Measurements from ENCODE around the gene DNASE1L3. TPM values are rescaled to one million over a fixed set of nuclear protein-coding genes. Genes with fewer than 3 reads are reported as not detected.

The DNASE1L3 gene
- total and polyA plus RNA-seq, 2 of the 13 experiments (the other 11 are each of a cell fraction or from before 2014, with no cell fraction given) = 0.86 to 1.7 TPM

DNA sequence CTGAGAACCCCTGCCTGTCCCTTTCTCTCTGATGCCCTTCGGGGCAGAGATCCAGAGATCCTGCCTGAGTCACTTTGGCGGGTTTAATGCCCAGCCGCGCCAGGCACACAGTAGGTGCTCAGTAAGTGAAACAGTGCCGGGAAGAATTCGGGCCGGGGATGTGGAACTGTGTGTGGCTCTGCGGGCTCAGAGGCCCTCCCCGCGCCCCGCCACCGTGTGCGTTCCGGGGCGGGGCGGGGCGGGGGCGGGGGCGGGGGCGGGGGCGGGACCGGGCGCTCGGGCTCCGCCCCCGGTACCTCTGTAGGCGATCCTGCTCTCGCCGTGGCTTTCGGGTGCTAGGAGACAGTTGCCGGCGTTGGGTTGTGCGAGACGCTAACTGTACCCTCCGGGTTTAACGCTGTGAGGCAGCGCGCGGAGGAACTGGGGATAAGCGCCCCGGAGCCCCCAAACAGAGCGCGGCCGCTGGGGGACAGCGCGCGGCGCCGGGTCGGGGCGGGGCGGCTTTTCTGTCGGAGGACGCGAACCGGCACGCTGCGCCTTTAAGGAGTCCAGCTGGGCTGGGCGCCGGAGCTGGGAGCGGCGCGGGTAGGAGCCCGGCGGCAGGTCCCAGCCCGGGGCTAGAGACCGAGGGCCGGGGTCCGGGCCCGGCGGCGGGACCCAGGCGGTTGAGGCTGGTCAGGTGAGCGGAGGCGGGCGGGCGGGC, 26.6 kb upstream of the DNASE1L3 start, which contains the start of gene ABHD6 (continued):
- TF ChIP-seq ZSCAN30 (CRISPR knock-in tag; IDR thresholded peaks at IDR 0.05) (no peak), HNRNPL (IDR thresholded peaks at IDR 0.05; ENCODE audit: low read depth, low read length) (no peak), NCOR1 (IDR thresholded peaks at IDR 0.05; ENCODE audit: borderline replicate concordance, low read length) (no peak), DPF2 (CRISPR knock-in tag; IDR thresholded peaks at IDR 0.05; ENCODE audit: borderline replicate concordance, low read depth) (no peak), NFIB (CRISPR knock-in tag; IDR thresholded peaks at IDR 0.05; ENCODE audit: borderline replicate concordance) (no peak), JARID2 (CRISPR knock-in tag; IDR thresholded peaks at IDR 0.05; ENCODE audit: insufficient replicate concordance) (no peak), ZZZ3 (CRISPR knock-in tag; IDR thresholded peaks at IDR 0.05; ENCODE audit: borderline replicate concordance) (no peak), CEBPG (CRISPR knock-in tag; IDR thresholded peaks at IDR 0.05) (no peak), NR2F1 (CRISPR knock-in tag; IDR thresholded peaks at IDR 0.05) (peak in 1 of 2 experiments; percentile 59; a peak in 1 of 4 replicates), ZNF12 (CRISPR knock-in tag; IDR thresholded peaks at IDR 0.05) (no peak; the same call in 1 of the 2 replicates), RORA (CRISPR knock-in tag; IDR thresholded peaks at IDR 0.05) (no peak), KDM3A (CRISPR knock-in tag; IDR thresholded peaks at IDR 0.05; ENCODE audit: low read depth) (no peak)
- TF ChIP-seq, protein P1, sequence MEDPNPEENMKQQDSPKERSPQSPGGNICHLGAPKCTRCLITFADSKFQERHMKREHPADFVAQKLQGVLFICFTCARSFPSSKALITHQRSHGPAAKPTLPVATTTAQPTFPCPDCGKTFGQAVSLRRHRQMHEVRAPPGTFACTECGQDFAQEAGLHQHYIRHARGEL (CRISPR knock-in tag; IDR thresholded peaks at IDR 0.05) = no peak
- TF ChIP-seq, protein P2, sequence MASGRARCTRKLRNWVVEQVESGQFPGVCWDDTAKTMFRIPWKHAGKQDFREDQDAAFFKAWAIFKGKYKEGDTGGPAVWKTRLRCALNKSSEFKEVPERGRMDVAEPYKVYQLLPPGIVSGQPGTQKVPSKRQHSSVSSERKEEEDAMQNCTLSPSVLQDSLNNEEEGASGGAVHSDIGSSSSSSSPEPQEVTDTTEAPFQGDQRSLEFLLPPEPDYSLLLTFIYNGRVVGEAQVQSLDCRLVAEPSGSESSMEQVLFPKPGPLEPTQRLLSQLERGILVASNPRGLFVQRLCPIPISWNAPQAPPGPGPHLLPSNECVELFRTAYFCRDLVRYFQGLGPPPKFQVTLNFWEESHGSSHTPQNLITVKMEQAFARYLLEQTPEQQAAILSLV (CRISPR knock-in tag; IDR thresholded peaks at IDR 0.05; ENCODE audit: borderline replicate concordance) = no peak
- TF ChIP-seq, protein P3, sequence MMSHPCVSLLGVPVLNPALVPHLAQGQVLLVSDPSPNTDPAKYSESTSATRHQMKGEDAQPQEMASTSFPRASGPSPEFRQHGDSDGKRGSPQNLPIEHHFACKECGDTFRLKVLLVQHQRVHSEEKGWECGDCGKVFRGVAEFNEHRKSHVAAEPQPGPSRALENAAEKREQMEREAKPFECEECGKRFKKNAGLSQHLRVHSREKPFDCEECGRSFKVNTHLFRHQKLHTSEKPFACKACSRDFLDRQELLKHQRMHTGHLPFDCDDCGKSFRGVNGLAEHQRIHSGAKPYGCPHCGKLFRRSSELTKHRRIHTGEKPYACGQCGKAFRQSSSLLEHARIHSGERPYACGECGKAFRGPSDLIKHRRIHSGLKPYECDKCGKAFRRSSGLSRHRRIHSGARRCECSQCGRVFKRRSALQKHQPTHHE (CRISPR knock-in tag; IDR thresholded peaks at IDR 0.05; ENCODE audit: borderline replicate concordance) = no peak
- TF ChIP-seq, protein P4, sequence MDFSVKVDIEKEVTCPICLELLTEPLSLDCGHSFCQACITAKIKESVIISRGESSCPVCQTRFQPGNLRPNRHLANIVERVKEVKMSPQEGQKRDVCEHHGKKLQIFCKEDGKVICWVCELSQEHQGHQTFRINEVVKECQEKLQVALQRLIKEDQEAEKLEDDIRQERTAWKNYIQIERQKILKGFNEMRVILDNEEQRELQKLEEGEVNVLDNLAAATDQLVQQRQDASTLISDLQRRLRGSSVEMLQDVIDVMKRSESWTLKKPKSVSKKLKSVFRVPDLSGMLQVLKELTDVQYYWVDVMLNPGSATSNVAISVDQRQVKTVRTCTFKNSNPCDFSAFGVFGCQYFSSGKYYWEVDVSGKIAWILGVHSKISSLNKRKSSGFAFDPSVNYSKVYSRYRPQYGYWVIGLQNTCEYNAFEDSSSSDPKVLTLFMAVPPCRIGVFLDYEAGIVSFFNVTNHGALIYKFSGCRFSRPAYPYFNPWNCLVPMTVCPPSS (IDR thresholded peaks at IDR 0.05) = no peak
- TF ChIP-seq, protein P5, sequence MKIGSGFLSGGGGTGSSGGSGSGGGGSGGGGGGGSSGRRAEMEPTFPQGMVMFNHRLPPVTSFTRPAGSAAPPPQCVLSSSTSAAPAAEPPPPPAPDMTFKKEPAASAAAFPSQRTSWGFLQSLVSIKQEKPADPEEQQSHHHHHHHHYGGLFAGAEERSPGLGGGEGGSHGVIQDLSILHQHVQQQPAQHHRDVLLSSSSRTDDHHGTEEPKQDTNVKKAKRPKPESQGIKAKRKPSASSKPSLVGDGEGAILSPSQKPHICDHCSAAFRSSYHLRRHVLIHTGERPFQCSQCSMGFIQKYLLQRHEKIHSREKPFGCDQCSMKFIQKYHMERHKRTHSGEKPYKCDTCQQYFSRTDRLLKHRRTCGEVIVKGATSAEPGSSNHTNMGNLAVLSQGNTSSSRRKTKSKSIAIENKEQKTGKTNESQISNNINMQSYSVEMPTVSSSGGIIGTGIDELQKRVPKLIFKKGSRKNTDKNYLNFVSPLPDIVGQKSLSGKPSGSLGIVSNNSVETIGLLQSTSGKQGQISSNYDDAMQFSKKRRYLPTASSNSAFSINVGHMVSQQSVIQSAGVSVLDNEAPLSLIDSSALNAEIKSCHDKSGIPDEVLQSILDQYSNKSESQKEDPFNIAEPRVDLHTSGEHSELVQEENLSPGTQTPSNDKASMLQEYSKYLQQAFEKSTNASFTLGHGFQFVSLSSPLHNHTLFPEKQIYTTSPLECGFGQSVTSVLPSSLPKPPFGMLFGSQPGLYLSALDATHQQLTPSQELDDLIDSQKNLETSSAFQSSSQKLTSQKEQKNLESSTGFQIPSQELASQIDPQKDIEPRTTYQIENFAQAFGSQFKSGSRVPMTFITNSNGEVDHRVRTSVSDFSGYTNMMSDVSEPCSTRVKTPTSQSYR (CRISPR knock-in tag; IDR thresholded peaks at IDR 0.05; ENCODE audit: borderline replicate concordance) = 0 out of 2 replicates have a peak, but pooled peaks have one; percentile 14
- TF ChIP-seq, protein P6, sequence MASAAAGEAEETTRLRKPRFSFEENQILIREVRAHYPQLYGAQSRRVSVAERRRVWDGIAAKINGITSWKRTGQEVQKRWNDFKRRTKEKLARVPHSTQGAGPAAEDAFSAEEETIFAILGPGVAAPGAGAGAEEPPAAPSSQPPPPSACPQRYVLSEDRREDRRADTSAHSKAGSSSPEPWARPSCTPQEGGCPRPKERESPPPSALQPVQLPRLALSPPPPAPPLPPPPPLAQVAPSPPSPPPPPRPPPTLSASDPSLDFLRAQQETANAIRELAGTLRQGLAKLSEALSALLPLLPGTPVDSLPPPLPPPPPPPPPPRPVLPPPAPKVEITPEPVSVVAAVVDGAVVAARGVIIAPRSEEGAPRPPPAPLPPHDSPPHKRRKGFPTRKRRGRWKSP (CRISPR knock-in tag; IDR thresholded peaks at IDR 0.05) = no peak
